WTC11 (cell line): Measurements from ENCODE around the gene ARHGAP6. TPM values are rescaled to one million over a fixed set of nuclear protein-coding genes. Genes with fewer than 3 reads are reported as not detected.

Experiments
- ATAC-seq: fragments of 200-7000 bp; cut with Tn5 transposase; 2 replicates; pipeline ENCODE4 v1.10.0; 2021; ENCODE audit warnings: mild to moderate bottlenecking, moderate library complexity
- CTCF ChIA-PET: fragments of 300-600 bp; sonication (Branson Sonifier 250); formaldehyde crosslinking; loops from one replicate; lab custom pipeline; 2021; ENCODE audit warnings: antibody characterized with exemption; lab: Charles Lee
- POLR2A ChIA-PET: fragments of 350-600 bp; sonication (Branson Sonifier 250); formaldehyde crosslinking; loops from one replicate; lab custom pipeline; 2021; ENCODE audit warnings: antibody characterized with exemption; lab: Charles Lee
- DNase-seq: peaks from one replicate; pipeline ENCODE4 v3.0.0; 2021; ENCODE audit warnings: low spot score
- H3K27ac Mint-ChIP-seq: 2 replicates; pipeline ENCODE4 v1.8.0; 2021; ENCODE audit warnings: mixed read lengths
- H3K27me3 Mint-ChIP-seq: 2 replicates; pipeline ENCODE4 v1.8.0; 2021; ENCODE audit warnings: low read depth, mild to moderate bottlenecking, moderate library complexity, mixed read lengths
- H3K36me3 Mint-ChIP-seq: 2 replicates; pipeline ENCODE4 v1.8.0; 2021; ENCODE audit warnings: mixed read lengths
- H3K4me1 Mint-ChIP-seq: 2 replicates; pipeline ENCODE4 v1.8.0; 2022; ENCODE audit warnings: mixed read lengths
- H3K4me3 Mint-ChIP-seq: 2 replicates; pipeline ENCODE4 v1.8.0; 2021; ENCODE audit warnings: mild to moderate bottlenecking, moderate library complexity, mixed read lengths
- H3K9me3 Mint-ChIP-seq: 2 replicates; pipeline ENCODE4 v1.8.0; 2021; ENCODE audit warnings: mixed read lengths
- ATF3 ChIP-seq: sonication (generic); formaldehyde crosslinking; conservative IDR thresholded peaks from 2 replicates; pipeline ENCODE4 v1.8.1; 2022; ENCODE audit warnings: mild to moderate bottlenecking, missing genetic modification reagents
- GRHL2 ChIP-seq: fragments of 250-450 bp; sonication (Bioruptor Pico); IDR thresholded peaks from 2 replicates; pipeline ENCODE4 v1.8.0; 2022; ENCODE audit warnings: mild to moderate bottlenecking, moderate library complexity; ENCODE audit not compliant: insufficient replicate concordance, severe bottlenecking
- OVOL2 ChIP-seq: fragments of 250-450 bp; sonication (Bioruptor Pico); IDR thresholded peaks from 2 replicates; pipeline ENCODE4 v1.9.0; 2021; ENCODE audit warnings: mild to moderate bottlenecking, borderline replicate concordance
- TEAD1 ChIP-seq: sonication (generic); formaldehyde crosslinking; IDR thresholded peaks from 2 replicates; pipeline ENCODE4 v1.8.0; 2022; ENCODE audit warnings: mild to moderate bottlenecking, missing genetic modification reagents
- ZNF121 ChIP-seq: sonication (generic); formaldehyde crosslinking; IDR thresholded peaks from 2 replicates; pipeline ENCODE4 v1.8.0; 2023; ENCODE audit warnings: missing genetic modification reagents
- total RNA-seq: library from RNA; stranded (reverse); gene quantifications from 3 replicates; pipeline ENCODE4 v1.2.3, GENCODE V29; 2021
- TF ChIP-seq, protein P1 (sequence below): fragments of 250-450 bp; sonication (Bioruptor Pico); IDR thresholded peaks from 2 replicates; pipeline ENCODE4 v1.8.0; 2021; ENCODE audit warnings: mild to moderate bottlenecking
- TF ChIP-seq, protein P2 (sequence below): sonication (generic); formaldehyde crosslinking; IDR thresholded peaks from 2 replicates; pipeline ENCODE4 v1.8.1; 2022; ENCODE audit warnings: missing genetic modification reagents, borderline replicate concordance
- TF ChIP-seq, protein P3 (sequence below): sonication (generic); formaldehyde crosslinking; IDR thresholded peaks from 2 replicates; pipeline ENCODE4 v1.8.0; 2022; ENCODE audit warnings: mild to moderate bottlenecking, missing genetic modification reagents
- TF ChIP-seq, protein P4 (sequence below): sonication (generic); formaldehyde crosslinking; conservative IDR thresholded peaks from 2 replicates; pipeline ENCODE4 v1.8.1; 2023; ENCODE audit warnings: mild to moderate bottlenecking, low read depth, missing genetic modification reagents, moderate library complexity
- TF ChIP-seq, protein P5 (sequence below): fragments of 250-450 bp; sonication (Bioruptor Pico); IDR thresholded peaks from 2 replicates; pipeline ENCODE4 v1.9.0; 2021; ENCODE audit warnings: mild to moderate bottlenecking
- TF ChIP-seq, protein P6 (sequence below): sonication (generic); formaldehyde crosslinking; IDR thresholded peaks from 2 replicates; pipeline ENCODE4 v1.8.1; 2022; ENCODE audit warnings: mild to moderate bottlenecking, missing genetic modification reagents, moderate library complexity, borderline replicate concordance
- TF ChIP-seq, protein P7 (sequence below): fragments of 250-450 bp; sonication (Bioruptor Pico); conservative IDR thresholded peaks from 2 replicates; pipeline ENCODE4 v1.9.0; 2021; ENCODE audit warnings: mild to moderate bottlenecking
- TF ChIP-seq, protein P8 (sequence below): sonication (generic); formaldehyde crosslinking; IDR thresholded peaks from 2 replicates; pipeline ENCODE4 v1.8.0; 2023; ENCODE audit warnings: mild to moderate bottlenecking, missing genetic modification reagents

The ARHGAP6 gene
- total RNA-seq, 1 experiment from 2014 or later = 1.0 TPM

DNA sequence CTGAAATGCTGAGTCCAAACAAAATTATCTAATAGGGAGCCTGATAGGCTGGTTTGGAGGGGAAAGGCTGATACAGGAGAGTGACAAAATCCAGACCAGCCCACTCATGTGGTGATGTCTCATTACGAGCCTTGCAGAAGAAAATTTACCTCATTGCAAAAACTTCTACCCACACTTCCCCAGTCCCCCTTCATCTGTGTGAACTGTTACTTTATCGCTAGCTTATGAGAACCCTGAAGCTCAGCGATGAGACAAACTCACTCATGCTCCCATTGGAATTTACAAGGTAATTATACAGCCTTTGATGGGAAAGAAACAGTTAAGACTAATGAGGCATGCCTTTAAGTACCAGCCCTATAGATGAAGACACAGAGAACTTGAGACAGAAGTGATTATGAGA is 76.1 kb downstream of the ARHGAP6 start:
- TF ChIP-seq, protein P1, sequence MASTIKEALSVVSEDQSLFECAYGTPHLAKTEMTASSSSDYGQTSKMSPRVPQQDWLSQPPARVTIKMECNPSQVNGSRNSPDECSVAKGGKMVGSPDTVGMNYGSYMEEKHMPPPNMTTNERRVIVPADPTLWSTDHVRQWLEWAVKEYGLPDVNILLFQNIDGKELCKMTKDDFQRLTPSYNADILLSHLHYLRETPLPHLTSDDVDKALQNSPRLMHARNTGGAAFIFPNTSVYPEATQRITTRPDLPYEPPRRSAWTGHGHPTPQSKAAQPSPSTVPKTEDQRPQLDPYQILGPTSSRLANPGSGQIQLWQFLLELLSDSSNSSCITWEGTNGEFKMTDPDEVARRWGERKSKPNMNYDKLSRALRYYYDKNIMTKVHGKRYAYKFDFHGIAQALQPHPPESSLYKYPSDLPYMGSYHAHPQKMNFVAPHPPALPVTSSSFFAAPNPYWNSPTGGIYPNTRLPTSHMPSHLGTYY (CRISPR knock-in tag) = no peak
- TF ChIP-seq, protein P2, sequence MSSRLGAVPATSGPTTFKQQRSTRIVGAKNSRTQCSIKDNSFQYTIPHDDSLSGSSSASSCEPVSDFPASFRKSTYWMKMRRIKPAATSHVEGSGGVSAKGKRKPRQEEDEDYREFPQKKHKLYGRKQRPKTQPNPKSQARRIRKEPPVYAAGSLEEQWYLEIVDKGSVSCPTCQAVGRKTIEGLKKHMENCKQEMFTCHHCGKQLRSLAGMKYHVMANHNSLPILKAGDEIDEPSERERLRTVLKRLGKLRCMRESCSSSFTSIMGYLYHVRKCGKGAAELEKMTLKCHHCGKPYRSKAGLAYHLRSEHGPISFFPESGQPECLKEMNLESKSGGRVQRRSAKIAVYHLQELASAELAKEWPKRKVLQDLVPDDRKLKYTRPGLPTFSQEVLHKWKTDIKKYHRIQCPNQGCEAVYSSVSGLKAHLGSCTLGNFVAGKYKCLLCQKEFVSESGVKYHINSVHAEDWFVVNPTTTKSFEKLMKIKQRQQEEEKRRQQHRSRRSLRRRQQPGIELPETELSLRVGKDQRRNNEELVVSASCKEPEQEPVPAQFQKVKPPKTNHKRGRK (CRISPR knock-in tag) = no peak
- TF ChIP-seq ZNF121 (CRISPR knock-in tag) = no peak
- TF ChIP-seq, protein P3, sequence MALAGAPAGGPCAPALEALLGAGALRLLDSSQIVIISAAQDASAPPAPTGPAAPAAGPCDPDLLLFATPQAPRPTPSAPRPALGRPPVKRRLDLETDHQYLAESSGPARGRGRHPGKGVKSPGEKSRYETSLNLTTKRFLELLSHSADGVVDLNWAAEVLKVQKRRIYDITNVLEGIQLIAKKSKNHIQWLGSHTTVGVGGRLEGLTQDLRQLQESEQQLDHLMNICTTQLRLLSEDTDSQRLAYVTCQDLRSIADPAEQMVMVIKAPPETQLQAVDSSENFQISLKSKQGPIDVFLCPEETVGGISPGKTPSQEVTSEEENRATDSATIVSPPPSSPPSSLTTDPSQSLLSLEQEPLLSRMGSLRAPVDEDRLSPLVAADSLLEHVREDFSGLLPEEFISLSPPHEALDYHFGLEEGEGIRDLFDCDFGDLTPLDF = no peak
- TF ChIP-seq, protein P4, sequence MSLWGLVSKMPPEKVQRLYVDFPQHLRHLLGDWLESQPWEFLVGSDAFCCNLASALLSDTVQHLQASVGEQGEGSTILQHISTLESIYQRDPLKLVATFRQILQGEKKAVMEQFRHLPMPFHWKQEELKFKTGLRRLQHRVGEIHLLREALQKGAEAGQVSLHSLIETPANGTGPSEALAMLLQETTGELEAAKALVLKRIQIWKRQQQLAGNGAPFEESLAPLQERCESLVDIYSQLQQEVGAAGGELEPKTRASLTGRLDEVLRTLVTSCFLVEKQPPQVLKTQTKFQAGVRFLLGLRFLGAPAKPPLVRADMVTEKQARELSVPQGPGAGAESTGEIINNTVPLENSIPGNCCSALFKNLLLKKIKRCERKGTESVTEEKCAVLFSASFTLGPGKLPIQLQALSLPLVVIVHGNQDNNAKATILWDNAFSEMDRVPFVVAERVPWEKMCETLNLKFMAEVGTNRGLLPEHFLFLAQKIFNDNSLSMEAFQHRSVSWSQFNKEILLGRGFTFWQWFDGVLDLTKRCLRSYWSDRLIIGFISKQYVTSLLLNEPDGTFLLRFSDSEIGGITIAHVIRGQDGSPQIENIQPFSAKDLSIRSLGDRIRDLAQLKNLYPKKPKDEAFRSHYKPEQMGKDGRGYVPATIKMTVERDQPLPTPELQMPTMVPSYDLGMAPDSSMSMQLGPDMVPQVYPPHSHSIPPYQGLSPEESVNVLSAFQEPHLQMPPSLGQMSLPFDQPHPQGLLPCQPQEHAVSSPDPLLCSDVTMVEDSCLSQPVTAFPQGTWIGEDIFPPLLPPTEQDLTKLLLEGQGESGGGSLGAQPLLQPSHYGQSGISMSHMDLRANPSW (CRISPR knock-in tag) = no peak
- no peak for TF ChIP-seq GRHL2
- TF ChIP-seq, protein P5, sequence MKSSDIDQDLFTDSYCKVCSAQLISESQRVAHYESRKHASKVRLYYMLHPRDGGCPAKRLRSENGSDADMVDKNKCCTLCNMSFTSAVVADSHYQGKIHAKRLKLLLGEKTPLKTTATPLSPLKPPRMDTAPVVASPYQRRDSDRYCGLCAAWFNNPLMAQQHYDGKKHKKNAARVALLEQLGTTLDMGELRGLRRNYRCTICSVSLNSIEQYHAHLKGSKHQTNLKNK (CRISPR knock-in tag) = no peak
- TF ChIP-seq, protein P6, sequence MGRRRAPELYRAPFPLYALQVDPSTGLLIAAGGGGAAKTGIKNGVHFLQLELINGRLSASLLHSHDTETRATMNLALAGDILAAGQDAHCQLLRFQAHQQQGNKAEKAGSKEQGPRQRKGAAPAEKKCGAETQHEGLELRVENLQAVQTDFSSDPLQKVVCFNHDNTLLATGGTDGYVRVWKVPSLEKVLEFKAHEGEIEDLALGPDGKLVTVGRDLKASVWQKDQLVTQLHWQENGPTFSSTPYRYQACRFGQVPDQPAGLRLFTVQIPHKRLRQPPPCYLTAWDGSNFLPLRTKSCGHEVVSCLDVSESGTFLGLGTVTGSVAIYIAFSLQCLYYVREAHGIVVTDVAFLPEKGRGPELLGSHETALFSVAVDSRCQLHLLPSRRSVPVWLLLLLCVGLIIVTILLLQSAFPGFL (CRISPR knock-in tag) = no peak
- DNase-seq (no peak), ATAC-seq (no peak)
- peaks cover 3% of the 10 kb centered on the region for H3K4me1 Mint-ChIP-seq
- H3K9me3 Mint-ChIP-seq = no peaks in the 10 kb centered on the region
- CTCF ChIA-PET = no interaction called here
- POLR2A ChIA-PET = no interaction called here
- peaks cover 18% of the 10 kb centered on the region for H3K27me3 Mint-ChIP-seq
- no peak overlapping the region for H3K27ac Mint-ChIP-seq
- H3K4me3 Mint-ChIP-seq = no peak overlapping the region
- no peaks in the 10 kb centered on the region for H3K36me3 Mint-ChIP-seq

GRCh38 chrX:11588097-11588496 is 77.6 kb downstream of the ARHGAP6 start:
- no peak for DNase-seq
- H3K27ac Mint-ChIP-seq = no peak overlapping the region
- H3K27me3 Mint-ChIP-seq = peaks cover 24% of the 10 kb centered on the region
- no peak for TF ChIP-seq OVOL2 (CRISPR knock-in tag)
- TF ChIP-seq, protein P7, sequence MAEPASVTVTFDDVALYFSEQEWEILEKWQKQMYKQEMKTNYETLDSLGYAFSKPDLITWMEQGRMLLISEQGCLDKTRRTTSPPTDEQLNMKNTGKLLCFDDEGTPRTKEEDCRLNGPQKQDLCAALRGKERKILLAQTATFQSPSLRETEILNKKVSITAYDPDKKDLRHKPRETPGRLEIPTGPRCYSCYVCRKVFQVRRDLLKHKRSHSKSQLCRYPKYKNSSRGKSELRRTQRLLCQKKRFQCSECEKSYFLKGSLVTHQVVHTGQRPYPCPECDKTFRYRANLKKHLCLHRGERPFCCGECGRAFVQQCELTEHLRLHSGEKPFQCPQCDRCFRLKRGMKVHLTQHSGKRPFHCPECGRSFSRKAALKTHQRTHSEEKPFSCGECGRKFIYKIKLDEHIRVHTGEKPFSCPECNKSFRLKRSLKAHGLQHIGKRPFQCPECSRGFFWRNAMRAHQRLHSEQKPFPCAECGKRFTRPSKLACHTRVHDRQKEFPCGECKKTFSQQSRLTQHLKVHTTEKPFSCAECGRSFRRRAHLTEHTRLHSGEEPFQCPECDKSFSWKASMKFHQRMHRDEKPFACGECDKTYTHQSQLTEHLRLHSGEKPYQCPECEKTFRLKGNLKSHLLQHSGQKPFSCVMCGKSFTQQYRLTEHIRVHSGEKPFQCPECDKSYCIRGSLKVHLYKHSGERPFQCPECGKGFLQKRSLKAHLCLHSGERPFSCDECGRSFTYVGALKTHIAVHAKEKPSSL (CRISPR knock-in tag) = no peak
- TF ChIP-seq TEAD1 (CRISPR knock-in tag) = no peak
- no peak for TF ChIP-seq ATF3 (CRISPR knock-in tag)
- TF ChIP-seq, protein P8, sequence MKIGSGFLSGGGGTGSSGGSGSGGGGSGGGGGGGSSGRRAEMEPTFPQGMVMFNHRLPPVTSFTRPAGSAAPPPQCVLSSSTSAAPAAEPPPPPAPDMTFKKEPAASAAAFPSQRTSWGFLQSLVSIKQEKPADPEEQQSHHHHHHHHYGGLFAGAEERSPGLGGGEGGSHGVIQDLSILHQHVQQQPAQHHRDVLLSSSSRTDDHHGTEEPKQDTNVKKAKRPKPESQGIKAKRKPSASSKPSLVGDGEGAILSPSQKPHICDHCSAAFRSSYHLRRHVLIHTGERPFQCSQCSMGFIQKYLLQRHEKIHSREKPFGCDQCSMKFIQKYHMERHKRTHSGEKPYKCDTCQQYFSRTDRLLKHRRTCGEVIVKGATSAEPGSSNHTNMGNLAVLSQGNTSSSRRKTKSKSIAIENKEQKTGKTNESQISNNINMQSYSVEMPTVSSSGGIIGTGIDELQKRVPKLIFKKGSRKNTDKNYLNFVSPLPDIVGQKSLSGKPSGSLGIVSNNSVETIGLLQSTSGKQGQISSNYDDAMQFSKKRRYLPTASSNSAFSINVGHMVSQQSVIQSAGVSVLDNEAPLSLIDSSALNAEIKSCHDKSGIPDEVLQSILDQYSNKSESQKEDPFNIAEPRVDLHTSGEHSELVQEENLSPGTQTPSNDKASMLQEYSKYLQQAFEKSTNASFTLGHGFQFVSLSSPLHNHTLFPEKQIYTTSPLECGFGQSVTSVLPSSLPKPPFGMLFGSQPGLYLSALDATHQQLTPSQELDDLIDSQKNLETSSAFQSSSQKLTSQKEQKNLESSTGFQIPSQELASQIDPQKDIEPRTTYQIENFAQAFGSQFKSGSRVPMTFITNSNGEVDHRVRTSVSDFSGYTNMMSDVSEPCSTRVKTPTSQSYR (CRISPR knock-in tag) = no peak
- no peak for ATAC-seq
- H3K4me3 Mint-ChIP-seq = no peak overlapping the region
- H3K9me3 Mint-ChIP-seq = no peaks in the 10 kb centered on the region
- ChIA-PET POLR2A (no interaction called here), CTCF (no interaction called here)
- peaks cover 3% of the 10 kb centered on the region for H3K4me1 Mint-ChIP-seq
- no peaks in the 10 kb centered on the region for H3K36me3 Mint-ChIP-seq
